Measurements from ENCODE around the gene GPR12.
"Not testable (repeated sequence)": the region's sequence is repeated elsewhere in the genome, so short reads cannot be mapped to it uniquely, and the experiment has no call there.

Gene GPR12

GRCh38 chr13:26749285-26749684, 11.3 kb downstream of the GPR12 start:
- no peak for DNase-seq (ENCODE audit: low read depth in 2 of 2, low spot score in 1 of 2)

- no peak for DNase-seq (ENCODE audit: low read depth in 2 of 2, low spot score in 1 of 2)
Measured at GRCh38 chr13:26747706-26748105, 12.9 kb downstream of the GPR12 start.

GRCh38 chr13:26743971-26744370, 16.6 kb downstream of the GPR12 start:
- DNase-seq (ENCODE audit: low read depth in 2 of 2, low spot score in 1 of 2), result no peak

GRCh38 chr13:26742691-26743358, 17.8 kb downstream of the GPR12 start:
- DNase-seq (ENCODE audit: low read depth in 2 of 2, low spot score in 1 of 2), result no peak

- DNase-seq (ENCODE audit: low read depth in 2 of 2, low spot score in 1 of 2), result no peak
Measured at GRCh38 chr13:26735677-26736076, 24.9 kb downstream of the GPR12 start.

- no peak for DNase-seq (ENCODE audit: low read depth in 2 of 2, low spot score in 1 of 2)
Measured at GRCh38 chr13:26727633-26728032, 33.0 kb downstream of the GPR12 start.

GRCh38 chr13:26727122-26727521, 33.5 kb downstream of the GPR12 start:
- no peak for DNase-seq (ENCODE audit: low read depth in 2 of 2, low spot score in 1 of 2)

- DNase-seq (ENCODE audit: low read depth in 2 of 2, low spot score in 1 of 2), result no peak
Measured at GRCh38 chr13:26726684-26727083, 33.9 kb downstream of the GPR12 start.

- not testable (repeated sequence) for DNase-seq (ENCODE audit: low read depth in 2 of 2, low spot score in 1 of 2)
Measured at GRCh38 chr13:26723620-26724019, 37.0 kb downstream of the GPR12 start.

- DNase-seq (ENCODE audit: low read depth in 2 of 2, low spot score in 1 of 2), result no peak
Measured at GRCh38 chr13:26722321-26722720, 38.3 kb downstream of the GPR12 start.

- DNase-seq (ENCODE audit: low read depth in 2 of 2, low spot score in 1 of 2), result no peak
Measured at GRCh38 chr13:26721251-26722121, 39.1 kb downstream of the GPR12 start.

- DNase-seq (ENCODE audit: low read depth in 2 of 2, low spot score in 1 of 2), result no peak
Measured at GRCh38 chr13:26719356-26719945, 41.1 kb downstream of the GPR12 start.

GRCh38 chr13:26718872-26719271, 41.7 kb downstream of the GPR12 start:
- no peak for DNase-seq (ENCODE audit: low read depth in 2 of 2, low spot score in 1 of 2)

- no peak for DNase-seq (ENCODE audit: low read depth in 2 of 2, low spot score in 1 of 2)
Measured at GRCh38 chr13:26718146-26718545, 42.4 kb downstream of the GPR12 start.

- DNase-seq (ENCODE audit: low read depth in 2 of 2, low spot score in 1 of 2), result no peak
Measured at GRCh38 chr13:26716984-26717383, 43.6 kb downstream of the GPR12 start.

GRCh38 chr13:26713341-26713740, 47.2 kb downstream of the GPR12 start:
- DNase-seq (ENCODE audit: low read depth in 2 of 2, low spot score in 1 of 2), result no peak

GRCh38 chr13:26711211-26711610, 49.4 kb downstream of the GPR12 start:
- no peak for DNase-seq (ENCODE audit: low read depth in 2 of 2, low spot score in 1 of 2)

GRCh38 chr13:26710166-26710565, 50.4 kb downstream of the GPR12 start:
- no peak for DNase-seq (ENCODE audit: low read depth in 2 of 2, low spot score in 1 of 2)

GRCh38 chr13:26709461-26709860, 51.1 kb downstream of the GPR12 start:
- DNase-seq (ENCODE audit: low read depth in 2 of 2, low spot score in 1 of 2), result no peak

GRCh38 chr13:26708007-26708297, 52.6 kb downstream of the GPR12 start:
- no peak for DNase-seq (ENCODE audit: low read depth in 2 of 2, low spot score in 1 of 2)

GRCh38 chr13:26707122-26708006, 53.2 kb downstream of the GPR12 start:
- no peak for DNase-seq (ENCODE audit: low read depth in 2 of 2, low spot score in 1 of 2)

Measured in stimulated activated CD8-positive, alpha-beta memory T cell treated with anti-CD3 and anti-CD28 coated beads, Interleukin-4, amount 100 ng/mL, for 1 hour (primary cell).